ENCODE measurements around the gene UPF3A.
"Not testable (repeated sequence)": the region's sequence is repeated elsewhere in the genome, so short reads cannot be mapped to it uniquely, and the experiment has no call there.

The UPF3A gene

DNA sequence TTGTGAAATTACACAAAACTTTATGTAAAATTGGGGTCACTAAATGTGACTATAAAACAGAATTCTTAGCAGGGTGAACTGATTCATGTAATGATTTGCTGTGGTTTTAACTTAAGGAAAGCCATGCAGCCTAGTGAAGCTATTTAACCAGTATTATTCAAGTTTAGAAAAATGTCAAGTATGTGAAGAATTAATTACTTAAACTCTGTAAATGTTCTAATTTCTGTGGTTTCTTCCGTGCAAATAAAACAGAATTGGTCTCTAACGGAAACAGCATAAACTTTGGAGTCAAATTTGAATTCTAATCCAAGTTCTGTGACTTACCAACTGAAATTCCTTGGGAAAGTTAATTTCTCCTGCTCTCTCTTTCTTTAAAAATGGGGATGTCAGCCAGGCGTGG, 33.4 kb upstream of the UPF3A start:
- no peaks in the 10 kb centered on the region for H3K27me3 ChIP-seq
- H3K4me1 ChIP-seq (ENCODE audit: control insufficient read depth in 1 of 2, insufficient read depth in 1 of 2, low read depth in 1 of 2, low read length in 1 of 2) = no peaks in the 10 kb centered on the region
- H3K27ac ChIP-seq = no peak overlapping the region
- TF ChIP-seq, protein P1, sequence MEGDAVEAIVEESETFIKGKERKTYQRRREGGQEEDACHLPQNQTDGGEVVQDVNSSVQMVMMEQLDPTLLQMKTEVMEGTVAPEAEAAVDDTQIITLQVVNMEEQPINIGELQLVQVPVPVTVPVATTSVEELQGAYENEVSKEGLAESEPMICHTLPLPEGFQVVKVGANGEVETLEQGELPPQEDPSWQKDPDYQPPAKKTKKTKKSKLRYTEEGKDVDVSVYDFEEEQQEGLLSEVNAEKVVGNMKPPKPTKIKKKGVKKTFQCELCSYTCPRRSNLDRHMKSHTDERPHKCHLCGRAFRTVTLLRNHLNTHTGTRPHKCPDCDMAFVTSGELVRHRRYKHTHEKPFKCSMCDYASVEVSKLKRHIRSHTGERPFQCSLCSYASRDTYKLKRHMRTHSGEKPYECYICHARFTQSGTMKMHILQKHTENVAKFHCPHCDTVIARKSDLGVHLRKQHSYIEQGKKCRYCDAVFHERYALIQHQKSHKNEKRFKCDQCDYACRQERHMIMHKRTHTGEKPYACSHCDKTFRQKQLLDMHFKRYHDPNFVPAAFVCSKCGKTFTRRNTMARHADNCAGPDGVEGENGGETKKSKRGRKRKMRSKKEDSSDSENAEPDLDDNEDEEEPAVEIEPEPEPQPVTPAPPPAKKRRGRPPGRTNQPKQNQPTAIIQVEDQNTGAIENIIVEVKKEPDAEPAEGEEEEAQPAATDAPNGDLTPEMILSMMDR (IDR thresholded peaks at IDR 0.05) = no peak
- no peaks in the 10 kb centered on the region for H3K9me3 ChIP-seq
- H3K36me3 ChIP-seq = peaks cover 100% of the 10 kb centered on the region
- no peak overlapping the region for H3K4me3 ChIP-seq (ENCODE audit: low read depth in 1 of 2, low read length in 1 of 2)

DNA sequence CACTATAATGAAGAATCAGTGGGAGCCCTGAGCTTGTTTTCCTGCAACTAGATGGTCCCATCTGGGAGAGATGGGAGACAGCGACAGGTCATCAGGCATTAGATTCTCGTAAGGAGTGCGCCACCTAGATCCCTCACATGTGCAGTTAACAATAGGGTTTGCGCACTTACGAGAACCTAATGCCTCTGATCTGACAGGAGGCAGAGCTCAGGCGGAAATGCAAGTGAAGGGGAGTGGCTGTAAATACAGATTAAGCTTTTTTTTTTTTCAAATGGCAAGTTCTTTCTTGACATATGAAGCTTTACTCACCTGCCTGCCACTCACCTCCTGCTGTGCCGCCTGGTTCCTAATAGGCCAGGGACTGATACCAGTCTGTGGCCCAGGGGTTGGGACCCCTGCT, 32.3 kb upstream of the UPF3A start:
- Histone ChIP-seq H3K27me3 (no peaks in the 10 kb centered on the region), H3K36me3 (peaks cover 92% of the 10 kb centered on the region), H3K9me3 (no peaks in the 10 kb centered on the region), H3K27ac (no peak overlapping the region), H3K4me1 (ENCODE audit: control insufficient read depth in 1 of 2, insufficient read depth in 1 of 2, low read depth in 1 of 2, low read length in 1 of 2) (no peaks in the 10 kb centered on the region), H3K4me3 (ENCODE audit: low read depth in 1 of 2, low read length in 1 of 2) (no peak overlapping the region)
- TF ChIP-seq, protein P1 (IDR thresholded peaks at IDR 0.05) = no peak

DNA sequence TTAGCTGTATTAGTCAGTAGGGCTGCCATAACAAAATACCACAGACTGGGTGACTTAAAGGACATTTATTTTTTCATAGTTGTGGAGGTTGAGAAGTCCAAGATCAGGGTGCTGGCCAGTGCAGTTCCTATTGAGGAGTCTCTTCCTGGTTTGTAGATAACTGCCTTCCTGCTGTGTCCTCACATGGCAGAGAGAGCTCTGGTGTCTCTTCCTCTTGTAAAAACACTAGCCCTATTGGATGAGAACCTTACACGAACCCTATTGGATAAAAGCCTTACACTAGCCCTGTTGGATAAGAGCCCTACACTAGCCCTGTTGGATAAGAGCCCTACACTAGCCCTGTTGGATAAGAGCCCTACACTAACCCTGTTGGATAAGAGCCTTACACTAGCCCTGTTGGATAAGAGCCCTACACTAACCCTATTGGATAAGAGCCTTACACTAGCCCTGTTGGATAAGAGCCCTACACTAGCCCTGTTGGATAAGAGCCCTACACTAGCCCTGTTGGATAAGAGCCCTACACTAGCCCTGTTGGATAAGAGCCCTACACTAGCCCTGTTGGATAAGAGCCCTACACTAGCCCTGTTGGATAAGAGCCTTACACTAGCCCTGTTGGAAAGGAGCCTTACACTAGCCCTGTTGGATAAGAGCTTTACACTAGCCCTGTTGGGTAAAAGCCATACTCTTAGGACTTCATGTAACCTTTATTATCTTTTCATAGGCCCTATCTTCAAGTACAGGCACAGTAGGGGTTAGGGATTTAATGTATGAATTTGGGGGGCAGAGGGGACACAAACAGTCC, 29.6 kb upstream of the UPF3A start:
- not testable (repeated sequence) for H3K9me3 ChIP-seq; H3K4me3 ChIP-seq (ENCODE audit: low read depth in 1 of 2, low read length in 1 of 2); H3K4me1 ChIP-seq (ENCODE audit: control insufficient read depth in 1 of 2, insufficient read depth in 1 of 2, low read depth in 1 of 2, low read length in 1 of 2); H3K27me3 ChIP-seq; H3K27ac ChIP-seq
- peaks cover 91% of the 10 kb centered on the region for H3K36me3 ChIP-seq

DNA sequence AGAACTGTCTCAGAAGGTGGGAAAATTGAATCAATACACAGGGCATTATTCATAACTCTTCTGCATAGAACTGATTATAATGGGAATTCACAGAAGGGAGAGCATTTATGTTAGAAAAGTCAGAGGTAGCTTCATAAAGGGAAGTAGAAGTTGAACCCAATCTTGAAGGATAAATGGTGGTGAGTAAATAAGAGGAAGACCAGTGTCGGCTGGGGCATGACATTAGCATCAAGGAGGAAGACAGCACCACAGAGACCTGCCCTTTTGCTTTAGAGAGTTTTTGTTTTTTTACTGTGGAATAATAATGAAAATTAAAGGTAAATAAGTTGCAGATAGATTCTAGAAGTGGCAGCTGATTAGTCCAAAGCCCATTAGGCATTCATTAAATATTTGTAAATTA, 24.9 kb upstream of the UPF3A start:
- peaks cover 89% of the 10 kb centered on the region for H3K36me3 ChIP-seq
- H3K4me3 ChIP-seq (ENCODE audit: low read depth in 1 of 2, low read length in 1 of 2) = no peak overlapping the region
- no peaks in the 10 kb centered on the region for H3K27me3 ChIP-seq
- H3K4me1 ChIP-seq (ENCODE audit: control insufficient read depth in 1 of 2, insufficient read depth in 1 of 2, low read depth in 1 of 2, low read length in 1 of 2) = no peaks in the 10 kb centered on the region
- H3K9me3 ChIP-seq = no peaks in the 10 kb centered on the region
- H3K27ac ChIP-seq = no peak overlapping the region
- TF ChIP-seq, protein P1 (IDR thresholded peaks at IDR 0.05) = no peak

DNA sequence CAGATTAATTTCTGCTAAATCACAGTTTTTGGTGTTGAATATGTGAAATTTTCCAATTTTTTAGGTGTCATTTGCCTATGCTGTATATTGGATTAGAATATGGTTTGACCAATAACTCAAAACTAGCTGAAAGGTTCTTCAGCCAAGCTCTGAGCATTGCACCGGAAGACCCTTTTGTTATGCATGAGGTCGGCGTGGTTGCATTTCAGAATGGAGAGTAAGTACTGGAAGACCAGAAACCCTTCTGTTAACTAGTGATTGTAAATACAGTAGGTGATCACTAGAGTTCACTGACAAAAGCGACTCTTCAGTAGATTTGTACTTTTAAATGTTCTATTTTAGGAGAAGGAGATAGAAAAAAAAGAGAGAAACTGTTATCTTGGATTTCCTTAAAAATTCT, 24.4 kb upstream of the UPF3A start:
- H3K4me1 ChIP-seq (ENCODE audit: control insufficient read depth in 1 of 2, insufficient read depth in 1 of 2, low read depth in 1 of 2, low read length in 1 of 2) = no peaks in the 10 kb centered on the region
- TF ChIP-seq, protein P1 (IDR thresholded peaks at IDR 0.05) = no peak
- H3K36me3 ChIP-seq = peaks cover 88% of the 10 kb centered on the region
- no peak overlapping the region for H3K27ac ChIP-seq
- H3K4me3 ChIP-seq (ENCODE audit: low read depth in 1 of 2, low read length in 1 of 2) = no peak overlapping the region
- no peaks in the 10 kb centered on the region for H3K9me3 ChIP-seq
- H3K27me3 ChIP-seq = no peaks in the 10 kb centered on the region

DNA sequence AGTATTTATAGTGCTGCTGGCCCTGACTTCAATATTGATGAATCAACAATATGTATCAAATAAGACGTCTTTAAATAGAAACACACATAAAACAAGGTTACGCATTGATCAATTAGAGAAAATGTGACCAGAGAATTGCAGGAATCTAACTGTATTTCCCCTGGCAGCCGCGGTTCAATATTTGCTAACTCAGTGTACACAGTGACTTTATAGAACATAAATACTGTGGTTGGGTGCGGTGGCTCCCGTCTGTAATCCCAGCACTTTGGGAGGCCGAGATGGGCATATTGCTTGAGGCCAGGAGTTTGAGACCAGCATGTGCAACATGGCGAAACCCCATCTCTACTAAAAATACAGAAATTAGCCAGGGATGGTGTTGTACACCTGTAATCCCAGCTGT, 22.8 kb upstream of the UPF3A start:
- peaks cover 91% of the 10 kb centered on the region for H3K36me3 ChIP-seq
- no peak overlapping the region for H3K4me3 ChIP-seq (ENCODE audit: low read depth in 1 of 2, low read length in 1 of 2)
- H3K4me1 ChIP-seq (ENCODE audit: control insufficient read depth in 1 of 2, insufficient read depth in 1 of 2, low read depth in 1 of 2, low read length in 1 of 2) = no peaks in the 10 kb centered on the region
- H3K27me3 ChIP-seq = no peaks in the 10 kb centered on the region
- H3K9me3 ChIP-seq = no peaks in the 10 kb centered on the region
- no peak overlapping the region for H3K27ac ChIP-seq
- TF ChIP-seq, protein P1 (IDR thresholded peaks at IDR 0.05) = no peak
